ENCODE data around the gene RPS6KA5.

RPS6KA5 gene

GRCh38 chr14:90803249-90803648, 257.2 kb downstream of the RPS6KA5 start:
- DNase-seq, result no peak

GRCh38 chr14:90799420-90799819, 261.0 kb downstream of the RPS6KA5 start:
- DNase-seq, result no peak

GRCh38 chr14:90797919-90798318, 262.5 kb downstream of the RPS6KA5 start:
- no peak for DNase-seq
